Endothelial cell of umbilical vein (primary cell): ENCODE data around the gene LDLRAD2. TPM values are rescaled to one million over a fixed set of nuclear protein-coding genes. Genes with fewer than 3 reads are reported as not detected.

Source experiments
- BruUV-seq: library from RNA; stranded (reverse); fragments of 400-500 nt; replicated peaks from 2 replicates; lab custom pipeline; 2021; lab: Mats Ljungman, UMichigan
- CTCF ChIA-PET: fragments of 300-600, 350-600 bp; sonication (Branson Sonifier 250); formaldehyde crosslinking; loops from one replicate; lab custom pipeline; 2021; ENCODE audit warnings: antibody characterized with exemption, inconsistent platforms; lab: Charles Lee
- POLR2A ChIA-PET: fragments of 300-600, 350-600 bp; sonication (Branson Sonifier 250); formaldehyde crosslinking; loops from one replicate; lab custom pipeline; 2021; ENCODE audit warnings: antibody characterized with exemption, inconsistent platforms; lab: Charles Lee
- DNase-seq: peaks from one replicate; pipeline ENCODE4 v3.0.0-alpha.2; 2011; ENCODE audit warnings: low read depth, low spot score
- FAIRE-seq: peaks from 2 replicates; lab custom pipeline; 2011; peaks lifted over from hg19 to GRCh38; lab: Jason Lieb, UNC
- H2AFZ ChIP-seq: 2 replicates; pipeline ENCODE4 v1.6.0; 2012; ENCODE audit warnings: low read depth, low read length, control low read depth, inconsistent platforms
- H3K27ac ChIP-seq: 2 replicates; pipeline ENCODE4 v1.5.1; 2011; ENCODE audit warnings: low read depth, mild to moderate bottlenecking, control low read depth, low read length, moderate library complexity; ENCODE audit not compliant: insufficient read depth
- H3K27me3 ChIP-seq, 2 experiments: 2 replicates each; pipeline versions ENCODE4 v1.6.0 to v1.6.1; 2011; ENCODE audit warnings: low read length in 2 of 2, mixed read lengths in 1 of 2; ENCODE audit not compliant: control insufficient read depth in 2 of 2, insufficient read depth in 2 of 2
- H3K36me3 ChIP-seq, 2 experiments: 2 replicates in 1 of 2; 3 replicates in 1 of 2; pipeline ENCODE4 v1.5.1; 2011; ENCODE audit warnings: low read length in 2 of 2, mild to moderate bottlenecking in 1 of 2, moderate library complexity in 1 of 2; ENCODE audit not compliant: control insufficient read depth in 2 of 2, insufficient read depth in 2 of 2; ENCODE audit errors: extremely low read depth in 1 of 2
- H3K4me1 ChIP-seq: 3 replicates; pipeline ENCODE4 v1.5.1; 2011; ENCODE audit warnings: mild to moderate bottlenecking, low read length; ENCODE audit not compliant: control insufficient read depth, insufficient read depth; ENCODE audit errors: extremely low read depth
- H3K4me2 ChIP-seq: 2 replicates; pipeline ENCODE4 v1.6.1; 2011; ENCODE audit warnings: low read length, control low read depth, mixed read lengths; ENCODE audit not compliant: insufficient read depth
- H3K4me3 ChIP-seq, 3 experiments: fragments of 200-600 bp in 1 of 3; sonication (generic), shearing (Covaris generic) in 1 of 3; replicated peaks in 1 of 3; 2 replicates each; pipeline ENCODE4 v1.5.1; 2011 to 2016; ENCODE audit warnings: control low read depth in 3 of 3, low read length in 3 of 3, mild to moderate bottlenecking in 2 of 3, inconsistent platforms in 1 of 3, low read depth in 1 of 3, moderate library complexity in 1 of 3; ENCODE audit not compliant: insufficient read depth in 1 of 3
- H3K79me2 ChIP-seq: 2 replicates; pipeline ENCODE4 v1.6.0; 2012; ENCODE audit warnings: low read length, inconsistent platforms; ENCODE audit not compliant: control insufficient read depth, insufficient read depth
- H3K9ac ChIP-seq: replicated peaks from 2 replicates; pipeline ENCODE3; 2011; ENCODE audit warnings: low read length, control low read depth; ENCODE audit not compliant: insufficient read depth; ENCODE audit errors: extremely low read depth
- H3K9me1 ChIP-seq: replicated peaks from 3 replicates; pipeline ENCODE4 v1.6.0; 2011; ENCODE audit warnings: mild to moderate bottlenecking, low read length; ENCODE audit not compliant: control insufficient read depth, insufficient read depth; ENCODE audit errors: extremely low read depth
- H3K9me3 ChIP-seq: replicated peaks from 2 replicates; pipeline ENCODE4 v1.5.1; 2012; ENCODE audit warnings: low read length, inconsistent platforms; ENCODE audit not compliant: control insufficient read depth, insufficient read depth
- H4K20me1 ChIP-seq: replicated peaks from 2 replicates; pipeline ENCODE3; 2011; ENCODE audit warnings: mild to moderate bottlenecking, low read length; ENCODE audit not compliant: control insufficient read depth, insufficient read depth; ENCODE audit errors: extremely low read depth
- EZH2 ChIP-seq: IDR thresholded peaks from 2 replicates; pipeline ENCODE4 v1.6.1; 2012; ENCODE audit warnings: borderline replicate concordance, low read depth, mild to moderate bottlenecking, moderate library complexity, low read length, inconsistent platforms; ENCODE audit not compliant: severe bottlenecking
- FOS ChIP-seq: IDR thresholded peaks from 2 replicates; pipeline ENCODE4 v1.6.1; 2011; ENCODE audit warnings: mild to moderate bottlenecking, low read length, moderate library complexity, borderline replicate concordance; ENCODE audit not compliant: insufficient read depth
- GATA2 ChIP-seq: IDR thresholded peaks from 2 replicates; pipeline ENCODE4 v1.7.0; 2011; ENCODE audit warnings: low read depth, mild to moderate bottlenecking, moderate library complexity, mixed read lengths, low read length; ENCODE audit not compliant: insufficient read length, insufficient read depth
- JUN ChIP-seq: IDR thresholded peaks from 2 replicates; pipeline ENCODE4 v1.6.1; 2011; ENCODE audit warnings: borderline replicate concordance, low read depth; ENCODE audit not compliant: insufficient read length, insufficient read depth
- MAX ChIP-seq: IDR thresholded peaks from 2 replicates; pipeline ENCODE4 v1.6.1; 2011; ENCODE audit not compliant: insufficient read depth, insufficient read length
- MYC ChIP-seq: IDR thresholded peaks from one replicate; pipeline ENCODE4 v1.6.1; 2011; ENCODE audit warnings: mild to moderate bottlenecking, low read depth, low read length
- POLR2A ChIP-seq: IDR thresholded peaks from 2 replicates; pipeline ENCODE4 v1.6.1; 2012; ENCODE audit warnings: low read depth, mild to moderate bottlenecking, control low read depth, low read length
- POLR2AphosphoS5 ChIP-seq: IDR thresholded peaks from 2 replicates; pipeline ENCODE4 v1.6.1; 2012; ENCODE audit warnings: low read depth, mild to moderate bottlenecking, control low read depth, low read length, moderate library complexity; ENCODE audit not compliant: insufficient read depth
- dilution Hi-C: fragments of 300-500 bp; cut with MboI; formaldehyde crosslinking; loops from one replicate; pipeline ENCODE4 v1.15.0; 2019; ENCODE audit warnings: low sequenced_read_pairs; ENCODE audit not compliant: extremely low pct_ligation_motif_present
- intact Hi-C: fragments of 100-400 bp; cut with micrococcal nuclease; formaldehyde crosslinking; loops from one replicate; pipeline ENCODE4 v1.10.0; 2022
- polyA plus RNA-seq, 4 experiments: library from polyadenylated mRNA; depleted of rRNA in 3 of 4; stranded (reverse) in 3 of 4; unstranded in 1 of 4; fragments of >200 nt; gene quantifications; 2 replicates each; pipeline versions ENCODE4 v1.2.1 to v1.2.3, GENCODE V29; 2011 to 2012; ENCODE audit warnings: missing spikeins in 1 of 4
- total RNA-seq: library from RNA; stranded (reverse); gene quantifications from 2 replicates; pipeline ENCODE4 v1.2.3, GENCODE V29; 2021
- TF ChIP-seq, protein P1 (sequence below), 2 donors: IDR thresholded peaks; 1 replicate in 1 of 2; 2 replicates in 1 of 2; pipeline ENCODE4 v1.5.1; 2011; ENCODE audit warnings: low read length in 2 of 2, mild to moderate bottlenecking in 2 of 2, moderate library complexity in 2 of 2, control low read depth in 1 of 2, inconsistent platforms in 1 of 2, low read depth in 1 of 2; ENCODE audit not compliant: insufficient read depth in 1 of 2; ENCODE audit errors: extremely low read depth in 1 of 2

Gene LDLRAD2
- total and polyA plus RNA-seq, 2 donors (not counting 3 experiments of a cell fraction or from before 2014, with no cell fraction given), result 0.44 TPM; not detected in 1

DNA sequence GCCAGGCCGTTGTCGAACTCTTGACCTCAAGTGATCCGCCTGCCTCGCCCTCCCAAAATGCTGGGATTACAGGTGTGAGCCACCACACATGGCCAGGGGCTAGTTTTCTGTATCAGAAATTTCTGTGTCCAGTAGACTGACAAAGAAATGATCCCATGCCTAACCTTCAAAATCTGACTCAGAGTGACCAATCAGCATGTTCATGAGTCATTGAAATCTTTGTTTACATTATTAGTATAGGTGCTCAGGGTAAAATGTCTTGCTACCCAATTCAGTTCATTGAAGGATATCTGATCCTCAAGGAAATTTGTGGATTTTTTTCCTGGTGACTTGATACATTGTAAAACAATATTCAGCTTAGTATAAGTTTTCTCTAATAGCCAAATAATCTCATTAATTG is 11.0 kb upstream of the LDLRAD2 start:
- no peaks in the 10 kb centered on the region for H3K9me1 ChIP-seq
- ChIA-PET CTCF (interaction anchor here (1.4 to 1.7 kb wide), 2 partner anchors 9 to 11 kb away, joined by 4 read pairs; partner anchors contain the start of gene LDLRAD2), POLR2A (no interaction called here)
- H2AFZ ChIP-seq, result no peak overlapping the region
- TF ChIP-seq POLR2A, result no peak
- peak; percentile 49 for TF ChIP-seq JUN
- TF ChIP-seq FOS, result peak; percentile 87
- TF ChIP-seq POLR2AphosphoS5, result no peak
- TF ChIP-seq MYC, result no peak
- TF ChIP-seq GATA2, result no peak
- TF ChIP-seq MAX, result no peak
- TF ChIP-seq EZH2, result no peak
- TF ChIP-seq, protein P1, sequence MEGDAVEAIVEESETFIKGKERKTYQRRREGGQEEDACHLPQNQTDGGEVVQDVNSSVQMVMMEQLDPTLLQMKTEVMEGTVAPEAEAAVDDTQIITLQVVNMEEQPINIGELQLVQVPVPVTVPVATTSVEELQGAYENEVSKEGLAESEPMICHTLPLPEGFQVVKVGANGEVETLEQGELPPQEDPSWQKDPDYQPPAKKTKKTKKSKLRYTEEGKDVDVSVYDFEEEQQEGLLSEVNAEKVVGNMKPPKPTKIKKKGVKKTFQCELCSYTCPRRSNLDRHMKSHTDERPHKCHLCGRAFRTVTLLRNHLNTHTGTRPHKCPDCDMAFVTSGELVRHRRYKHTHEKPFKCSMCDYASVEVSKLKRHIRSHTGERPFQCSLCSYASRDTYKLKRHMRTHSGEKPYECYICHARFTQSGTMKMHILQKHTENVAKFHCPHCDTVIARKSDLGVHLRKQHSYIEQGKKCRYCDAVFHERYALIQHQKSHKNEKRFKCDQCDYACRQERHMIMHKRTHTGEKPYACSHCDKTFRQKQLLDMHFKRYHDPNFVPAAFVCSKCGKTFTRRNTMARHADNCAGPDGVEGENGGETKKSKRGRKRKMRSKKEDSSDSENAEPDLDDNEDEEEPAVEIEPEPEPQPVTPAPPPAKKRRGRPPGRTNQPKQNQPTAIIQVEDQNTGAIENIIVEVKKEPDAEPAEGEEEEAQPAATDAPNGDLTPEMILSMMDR (IDR thresholded peaks at IDR 0.05; ENCODE audit: extremely low read depth in 1 of 2, insufficient read depth in 1 of 2, low read depth in 1 of 2, low read length in 2 of 2), result no peak
- intact Hi-C loops, result no loop called here
- no peak overlapping the region for H3K27ac ChIP-seq
- no peaks in the 10 kb centered on the region for H3K9me3 ChIP-seq
- H3K9ac ChIP-seq, result no peak overlapping the region
- FAIRE-seq (no peak), DNase-seq (peak; percentile 37)
- H3K36me3 ChIP-seq, result no peaks in the 10 kb centered on the region
- H3K27me3 ChIP-seq, result no peaks in the 10 kb centered on the region
- no TSS peak for BruUV-seq
- no peak overlapping the region for H3K4me3 ChIP-seq
- H3K4me2 ChIP-seq, result no peak overlapping the region
- H3K4me1 ChIP-seq, result no peaks in the 10 kb centered on the region
- dilution Hi-C loops, result no loop called here
- no peaks in the 10 kb centered on the region for H4K20me1 ChIP-seq
- H3K79me2 ChIP-seq, result no peaks in the 10 kb centered on the region
